WERI-Rb-1 (cell line): ENCODE results near the gene CHM.

Experiments
- DNase-seq: peaks from one replicate; pipeline ENCODE4 v3.0.0-alpha.2; 2020
- H3K27ac ChIP-seq: fragments of 250-450 bp; sonication (Bioruptor Pico); 2 replicates; pipeline ENCODE4 v1.5.1; 2020; ENCODE audit warnings: mild to moderate bottlenecking, moderate library complexity
- H3K27me3 ChIP-seq: fragments of 250-450 bp; sonication (Bioruptor Pico); 2 replicates; pipeline ENCODE4 v1.5.1; 2021; ENCODE audit warnings: mild to moderate bottlenecking, low read depth, moderate library complexity; ENCODE audit not compliant: insufficient read depth, severe bottlenecking
- H3K36me3 ChIP-seq: fragments of 250-450 bp; sonication (Bioruptor Pico); 2 replicates; pipeline ENCODE4 v1.5.1; 2020; ENCODE audit warnings: mild to moderate bottlenecking, moderate library complexity
- H3K4me3 ChIP-seq: 2 replicates; pipeline ENCODE4 v1.5.1; 2011; ENCODE audit warnings: low read depth, mild to moderate bottlenecking, control low read depth, low read length
- H3K9me3 ChIP-seq: fragments of 250-450 bp; sonication (Bioruptor Pico); 2 replicates; pipeline ENCODE4 v1.5.1; 2021; ENCODE audit warnings: mild to moderate bottlenecking, moderate library complexity; ENCODE audit not compliant: severe bottlenecking
- CTCF ChIP-seq: IDR thresholded peaks from 2 replicates; pipeline ENCODE4 v1.5.1; 2011; ENCODE audit warnings: low read depth, mild to moderate bottlenecking, control low read depth, inconsistent platforms, low read length

The CHM gene

GRCh38 chrX:86044216-86044615 is 3.1 kb downstream of the CHM start:
- DNase-seq: no peak
- H3K27me3 ChIP-seq: no peaks in the 10 kb centered on the region
- TF ChIP-seq CTCF: no peak
- no peak overlapping the region for H3K27ac ChIP-seq
- no peaks in the 10 kb centered on the region; the same call in 1 of the 2 replicates for H3K36me3 ChIP-seq
- no peaks in the 10 kb centered on the region for H3K9me3 ChIP-seq
- no peak overlapping the region for H3K4me3 ChIP-seq

- H3K9me3 ChIP-seq: no peaks in the 10 kb centered on the region
- DNase-seq: no peak
- H3K27me3 ChIP-seq: no peaks in the 10 kb centered on the region
- no peak overlapping the region for H3K4me3 ChIP-seq
- H3K36me3 ChIP-seq: no peaks in the 10 kb centered on the region
- TF ChIP-seq CTCF: no peak
- H3K27ac ChIP-seq: no peak overlapping the region
These were observed 7.5 kb downstream of the CHM start for GRCh38 chrX:86039625-86040568.

- no peak overlapping the region for H3K4me3 ChIP-seq
- no peaks in the 10 kb centered on the region for H3K27me3 ChIP-seq
- no peak for DNase-seq
- H3K9me3 ChIP-seq: no peaks in the 10 kb centered on the region
- no peaks in the 10 kb centered on the region for H3K36me3 ChIP-seq
- no peak overlapping the region for H3K27ac ChIP-seq
- no peak for TF ChIP-seq CTCF
These were observed 14.0 kb downstream of the CHM start for GRCh38 chrX:86033385-86033784.

- Histone ChIP-seq H3K27ac (no peak overlapping the region), H3K27me3 (no peaks in the 10 kb centered on the region), H3K4me3 (no peak overlapping the region), H3K36me3 (no peaks in the 10 kb centered on the region), H3K9me3 (no peaks in the 10 kb centered on the region)
- no peak for TF ChIP-seq CTCF
- DNase-seq: no peak
These were observed 18.7 kb downstream of the CHM start for GRCh38 chrX:86028681-86029080.

GRCh38 chrX:86023811-86024210 is 23.5 kb downstream of the CHM start:
- DNase-seq: no peak
- no peaks in the 10 kb centered on the region for H3K36me3 ChIP-seq
- no peak overlapping the region for H3K4me3 ChIP-seq
- H3K27ac ChIP-seq: no peak overlapping the region
- H3K9me3 ChIP-seq: no peaks in the 10 kb centered on the region
- no peak for TF ChIP-seq CTCF
- H3K27me3 ChIP-seq: no peaks in the 10 kb centered on the region
